Left renal pelvis (tissue), 4 donors: ENCODE measurements around the gene TEX14. TPM values are rescaled to one million over a fixed set of nuclear protein-coding genes. Genes with fewer than 3 reads are reported as not detected.
"Not testable (repeated sequence)": the region's sequence is repeated elsewhere in the genome, so short reads cannot be mapped to it uniquely, and the experiment has no call there.

Source experiments
- DNase-seq, 4 donors: peaks; one replicate each; pipeline ENCODE4 v3.0.0-alpha.2; 2013; ENCODE audit warnings: low read depth in 4 of 4, low spot score in 3 of 4
- polyA plus RNA-seq, 4 donors: library from polyadenylated mRNA; unstranded; fragments of 120-200 nt; gene quantifications; one replicate each; pipeline ENCODE4 v1.2.1, GENCODE V29; 2013; ENCODE audit not compliant: insufficient read length in 4 of 4

Gene TEX14
- polyA plus RNA-seq, 4 donors: 0.17 to 1.0 (median 0.49) TPM

DNA sequence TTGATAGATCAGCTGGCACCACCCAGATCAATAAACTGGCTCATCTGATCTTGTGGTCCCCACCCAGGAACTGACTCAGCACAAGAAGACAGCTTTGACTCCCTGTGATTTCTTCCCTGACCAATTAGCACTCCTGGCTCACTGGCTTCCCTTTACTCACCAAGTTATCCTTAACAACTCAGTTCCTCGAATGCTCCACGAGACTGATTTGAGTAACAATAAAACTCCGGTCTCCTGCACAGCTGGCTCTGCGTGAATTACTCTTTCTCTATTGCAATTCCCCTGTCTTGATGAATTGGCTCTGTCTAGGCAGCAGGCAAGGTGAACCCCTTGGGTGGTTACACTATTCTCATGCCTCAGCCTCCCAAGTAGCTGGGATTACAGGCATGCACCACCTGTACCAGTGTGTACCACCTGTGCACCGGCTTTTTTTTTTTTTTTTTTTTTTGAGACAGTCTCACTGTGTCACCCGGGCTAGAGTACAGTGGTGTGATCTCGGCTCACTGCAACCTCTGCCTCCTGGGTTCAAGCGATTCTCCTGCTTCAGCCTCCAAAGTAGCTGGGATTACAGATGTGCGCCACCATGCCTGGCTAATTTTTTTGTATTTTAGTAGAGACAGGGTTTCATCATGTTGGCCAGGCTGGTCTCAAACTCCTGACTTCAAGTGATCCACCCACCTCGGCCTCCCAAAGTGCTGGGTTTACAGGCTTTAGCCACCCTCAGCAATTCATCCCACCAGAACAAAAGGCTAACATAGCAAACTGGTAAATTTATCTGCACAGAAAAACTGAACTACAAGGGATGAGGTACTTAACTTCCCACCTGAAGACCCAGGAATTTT lies 33.7 kb downstream of the TEX14 start:
- not testable (repeated sequence) for DNase-seq

DNA sequence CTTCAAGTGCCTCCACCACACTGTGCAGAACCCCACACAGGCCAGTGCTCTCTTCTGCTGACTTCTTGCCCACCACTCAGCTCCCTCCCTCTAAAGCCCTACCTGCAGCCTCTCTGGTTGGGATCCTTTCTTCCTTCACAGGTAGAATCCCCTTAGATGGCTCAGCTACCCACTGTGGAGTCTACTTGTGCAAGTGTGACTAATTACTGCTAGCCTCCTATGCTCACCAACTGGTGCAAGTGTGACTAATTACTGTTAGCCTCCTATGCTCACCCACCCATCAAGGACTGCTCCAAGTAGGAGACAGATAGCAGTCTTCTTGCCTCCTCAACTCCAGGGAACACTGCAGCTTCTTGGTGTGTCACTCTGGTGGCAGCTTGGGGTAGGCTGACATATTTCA lies 43.6 kb downstream of the TEX14 start:
- DNase-seq: no peak

DNA sequence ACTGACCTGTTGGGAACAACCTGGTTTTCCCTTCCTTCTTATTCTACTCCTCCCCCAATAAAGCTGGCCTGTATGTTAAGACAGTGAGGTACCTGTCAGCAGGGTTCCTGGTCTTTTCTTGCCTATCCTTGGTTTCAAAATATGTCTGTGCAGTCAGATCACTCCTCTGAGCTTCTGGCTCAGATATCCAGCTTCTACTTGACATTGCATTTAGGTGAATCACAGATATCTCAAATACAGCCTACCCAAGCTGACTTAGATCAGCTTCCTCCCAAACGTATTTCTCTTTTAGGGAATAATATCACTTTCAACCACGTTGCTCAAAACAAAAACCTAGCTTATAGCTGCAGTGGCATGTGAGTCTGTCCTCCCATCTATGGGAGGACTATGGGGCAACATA lies 48.7 kb downstream of the TEX14 start:
- no peak for DNase-seq

DNA sequence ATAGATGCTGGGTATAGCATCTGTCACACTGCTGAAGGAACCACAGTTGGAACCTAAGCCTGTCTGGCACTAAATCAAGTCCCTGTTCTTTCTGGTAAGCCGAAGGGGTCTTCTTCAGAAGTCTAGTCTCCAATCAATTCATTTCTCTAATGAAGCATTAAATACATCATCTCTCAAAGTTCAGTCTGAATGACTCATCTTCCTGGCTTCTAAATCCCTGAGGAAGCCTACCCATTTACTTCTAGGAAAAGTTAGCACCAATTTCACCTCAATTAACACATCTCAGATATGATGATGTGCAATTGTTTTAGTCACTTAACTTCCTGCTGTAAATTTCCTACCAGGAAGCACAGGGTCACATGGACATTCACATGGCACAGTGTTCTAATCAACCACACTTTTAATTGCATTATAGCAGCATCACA lies 49.9 kb downstream of the TEX14 start:
- DNase-seq: no peak

DNA sequence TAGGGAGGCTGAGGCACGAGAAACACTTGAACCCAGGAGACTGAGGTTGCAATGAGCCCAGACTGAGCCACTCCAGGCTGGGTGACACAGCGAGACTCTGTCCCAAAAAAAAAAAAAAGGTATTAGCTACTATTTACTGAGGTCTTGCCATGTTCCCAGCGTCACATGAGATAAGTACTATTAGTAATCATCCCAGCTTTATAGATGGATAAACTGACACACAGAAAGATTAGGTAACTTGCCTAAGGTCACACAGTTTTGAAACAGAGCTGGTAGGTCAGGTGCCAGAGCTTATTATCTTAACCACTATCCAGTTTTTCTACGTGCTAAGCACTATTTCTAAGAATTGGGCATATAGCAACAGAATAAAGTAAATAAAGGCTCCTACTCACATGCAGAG lies 51.6 kb downstream of the TEX14 start:
- no peak for DNase-seq

DNA sequence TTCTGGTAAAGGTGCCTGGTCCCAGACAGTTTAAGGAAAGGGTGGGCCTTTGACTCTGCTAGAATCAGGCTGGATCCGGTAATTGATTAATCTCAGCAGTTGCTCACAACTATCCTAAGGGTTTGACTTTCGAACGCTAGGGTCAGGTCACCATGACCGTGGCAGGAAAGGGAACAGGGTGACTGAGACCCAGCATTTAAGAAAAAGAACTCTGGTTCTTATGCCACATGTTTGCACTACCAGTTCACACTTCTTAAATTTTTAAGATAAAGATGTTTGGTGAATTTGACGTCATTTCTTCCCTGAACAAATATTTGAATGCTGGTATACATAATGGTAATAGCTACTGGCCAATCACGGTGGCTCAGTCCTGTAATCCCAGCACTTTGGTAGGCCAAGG lies 52.2 kb downstream of the TEX14 start:
- no peak for DNase-seq

DNA sequence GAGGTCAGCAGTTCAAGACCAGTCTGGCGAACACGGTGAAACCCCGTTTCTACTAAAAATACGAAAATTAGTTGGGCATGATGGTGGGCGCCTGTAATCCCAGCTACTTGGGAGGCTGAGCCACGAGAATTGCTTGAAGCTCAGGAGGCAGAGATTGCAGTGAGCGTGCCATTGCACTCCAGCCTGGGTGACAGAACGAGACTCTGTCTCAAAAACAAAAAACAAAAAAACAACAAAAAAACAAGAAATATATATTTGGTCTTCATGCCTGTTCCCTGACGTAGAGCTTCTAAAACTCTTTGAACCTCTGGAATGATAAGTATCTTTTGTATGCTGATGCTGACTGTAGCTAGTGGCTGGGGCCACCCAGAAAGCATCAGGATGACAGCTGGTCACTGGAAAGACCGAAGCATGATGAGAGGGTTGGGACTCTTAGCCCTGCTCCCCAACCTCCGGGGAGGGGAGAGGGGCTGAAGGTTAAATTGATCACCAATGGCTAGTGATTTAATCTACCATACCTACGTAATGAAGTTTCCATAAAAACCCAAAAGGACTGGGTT lies 54.8 kb downstream of the TEX14 start:
- no peak for DNase-seq

DNA sequence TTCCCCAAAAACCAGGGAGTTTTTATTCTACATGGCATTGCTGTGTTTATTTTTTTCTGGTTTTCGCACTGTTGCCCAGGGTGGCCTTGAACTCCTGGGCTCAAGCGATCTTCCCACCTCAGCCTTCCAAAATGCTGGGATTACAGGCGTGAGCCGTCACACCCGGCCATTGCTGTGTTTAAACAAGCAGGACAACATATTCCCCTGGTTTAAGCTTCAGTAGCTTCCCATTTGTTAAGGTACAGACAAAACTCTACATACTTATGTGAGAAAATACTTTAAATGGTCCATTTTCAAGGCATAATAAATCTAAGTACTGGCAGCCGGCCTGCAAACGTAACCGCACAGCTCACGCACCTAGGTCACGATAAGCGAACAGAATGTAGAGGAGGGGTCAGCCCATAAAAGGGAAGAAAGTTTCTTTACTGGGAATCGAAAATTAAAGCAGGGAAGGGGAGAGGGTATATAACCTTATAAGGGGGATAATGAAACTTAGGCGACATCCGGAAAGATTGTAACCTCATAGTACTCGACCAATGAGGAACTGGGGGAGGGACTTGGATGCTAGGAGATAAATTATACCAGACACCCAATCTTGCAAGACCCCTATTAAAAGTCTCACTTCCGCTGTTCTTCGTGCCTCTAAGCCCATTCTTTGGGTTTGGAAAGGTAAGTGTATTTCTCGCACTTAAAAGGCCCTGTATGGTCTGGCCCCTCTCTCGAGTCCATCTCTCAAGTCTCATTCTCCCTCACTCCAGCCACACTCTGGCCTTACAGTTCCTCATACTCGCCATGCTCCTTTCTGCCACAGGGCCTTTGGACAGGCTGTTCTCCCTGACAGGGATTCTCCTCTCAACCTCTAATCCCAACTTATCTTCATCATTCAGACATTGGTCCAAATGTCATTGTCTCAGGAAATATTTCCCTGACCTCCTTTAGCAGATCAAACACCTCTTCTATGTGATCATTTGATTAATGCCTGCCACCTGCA lies 59.2 kb downstream of the TEX14 start:
- DNase-seq: peak in 3 of 4 donors; percentile 8 to 14 (median 12)

DNA sequence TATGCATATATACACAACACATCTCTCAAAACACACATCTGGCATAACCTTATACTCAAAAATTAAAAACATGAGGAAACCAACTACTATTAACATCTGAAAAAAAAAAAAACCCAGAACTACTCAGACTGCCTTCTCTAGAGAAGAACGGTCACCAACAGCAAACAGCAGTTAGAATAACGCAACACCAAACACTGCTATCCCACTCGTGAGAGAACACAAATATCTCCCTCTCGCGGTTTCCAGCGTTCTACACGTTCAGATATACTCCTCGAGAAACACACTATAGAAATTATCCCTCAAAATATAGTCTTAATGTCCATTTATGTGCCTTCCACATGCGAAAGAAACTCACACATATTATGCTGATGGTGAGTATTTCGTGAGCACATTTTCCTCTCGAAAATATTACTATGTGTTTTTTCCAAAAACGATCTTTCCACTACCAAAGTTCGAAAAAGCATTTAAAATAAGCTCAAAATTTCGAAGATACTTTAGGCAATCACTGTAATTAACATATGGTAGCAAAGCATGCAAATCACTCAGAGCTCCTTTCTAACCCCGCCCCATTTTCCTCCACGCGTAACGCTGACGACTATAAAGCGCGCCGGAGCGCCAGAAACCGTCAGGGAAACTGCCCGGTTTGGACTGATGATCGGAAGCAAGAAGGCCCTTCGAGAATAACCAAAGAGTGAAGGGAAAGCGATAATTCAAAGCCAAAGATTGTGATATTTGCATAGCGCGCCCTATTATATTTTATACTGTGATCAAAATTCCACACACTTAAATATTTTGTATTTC lies 60.1 kb downstream of the TEX14 start:
- DNase-seq: peak; percentile 92 to 97 (median 94)

DNA sequence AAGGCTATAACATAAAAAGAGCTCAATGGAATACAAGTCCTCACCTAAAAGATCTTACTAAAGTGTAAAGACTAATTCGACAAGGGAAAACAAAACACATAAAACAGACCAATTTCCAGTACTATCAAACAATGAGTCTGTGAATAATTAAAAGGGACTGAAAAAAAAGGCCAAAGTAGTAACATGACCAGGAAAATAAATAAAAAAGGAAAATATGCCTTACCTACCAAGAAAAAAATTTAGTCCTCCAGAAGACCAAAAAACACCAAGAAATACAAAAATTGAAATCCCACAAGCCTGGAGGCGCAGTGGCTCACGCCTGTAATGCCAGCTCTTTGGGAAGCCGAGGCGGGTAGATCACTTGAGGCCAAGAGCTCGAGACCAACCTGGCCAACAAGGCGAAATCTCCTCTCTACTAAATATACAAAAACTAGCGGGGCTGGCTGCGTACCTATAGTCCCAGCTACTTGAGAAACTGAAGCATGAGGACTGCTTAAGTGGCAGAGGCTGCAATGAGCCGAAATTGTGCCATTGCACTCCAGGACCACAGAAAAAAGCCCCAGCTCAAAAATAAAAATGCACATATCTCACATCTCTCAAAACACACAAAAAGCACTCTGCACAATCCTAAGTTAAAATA lies 60.8 kb downstream of the TEX14 start:
- peak in 1 of 4 donors; percentile 2 for DNase-seq

DNA sequence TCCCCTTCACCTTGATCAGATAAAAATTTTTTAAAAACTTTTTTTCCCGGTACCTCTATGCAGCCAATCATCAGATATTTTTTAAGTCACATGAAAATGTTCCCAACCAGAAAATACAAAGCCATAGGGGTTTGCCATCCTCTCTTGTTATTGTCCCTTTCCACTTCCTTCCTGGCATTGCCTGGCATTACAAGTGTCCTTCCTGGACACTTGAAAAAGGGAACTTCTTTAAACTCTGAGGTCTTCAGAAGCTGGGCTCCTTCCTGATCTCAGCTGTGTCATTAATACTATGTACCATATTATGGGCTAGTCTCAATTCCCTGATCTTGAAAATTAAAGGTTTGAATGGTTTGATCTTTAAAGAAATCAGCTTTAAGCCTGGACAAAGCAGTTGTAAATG lies 64.9 kb downstream of the TEX14 start:
- DNase-seq: no peak

DNA sequence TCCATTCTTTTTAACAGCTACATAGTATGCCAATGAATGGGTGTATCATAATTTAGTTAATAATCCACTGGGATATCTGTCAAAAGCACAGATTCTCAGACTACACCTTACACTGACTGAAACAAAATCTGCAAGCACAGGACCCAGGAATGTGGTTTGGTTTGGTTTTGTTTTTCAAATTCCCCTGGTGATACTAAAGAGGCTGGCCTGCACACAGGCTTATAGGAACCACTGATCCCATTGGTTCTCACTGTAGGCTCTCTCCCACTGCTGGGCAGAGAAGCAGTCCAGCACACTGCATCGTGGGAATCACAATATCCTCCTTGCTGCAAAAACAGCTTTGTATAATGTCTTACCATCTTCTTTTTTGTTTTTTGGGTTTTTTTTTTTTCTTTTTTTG lies 67.1 kb downstream of the TEX14 start:
- DNase-seq: no peak

DNA sequence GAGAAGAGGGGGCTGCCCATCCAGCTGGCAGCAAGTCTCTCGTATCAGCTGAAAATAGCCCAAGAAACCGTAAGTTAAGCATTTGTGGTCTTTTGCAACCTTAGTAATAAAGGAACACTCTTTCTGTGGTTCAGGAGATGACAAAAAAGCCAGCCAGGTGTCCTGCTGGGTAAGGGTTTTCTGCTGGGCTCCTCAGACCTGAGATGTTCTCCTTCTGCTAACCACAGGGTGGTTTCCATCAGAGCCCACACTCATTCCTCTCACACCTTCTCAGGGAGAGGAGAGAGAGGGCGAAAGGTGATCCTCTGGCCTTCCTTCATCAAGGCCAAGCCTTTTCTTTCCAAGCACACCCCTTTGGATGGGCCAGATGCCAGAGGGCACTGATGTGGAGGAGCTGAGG lies 70.7 kb downstream of the TEX14 start:
- no peak for DNase-seq

DNA sequence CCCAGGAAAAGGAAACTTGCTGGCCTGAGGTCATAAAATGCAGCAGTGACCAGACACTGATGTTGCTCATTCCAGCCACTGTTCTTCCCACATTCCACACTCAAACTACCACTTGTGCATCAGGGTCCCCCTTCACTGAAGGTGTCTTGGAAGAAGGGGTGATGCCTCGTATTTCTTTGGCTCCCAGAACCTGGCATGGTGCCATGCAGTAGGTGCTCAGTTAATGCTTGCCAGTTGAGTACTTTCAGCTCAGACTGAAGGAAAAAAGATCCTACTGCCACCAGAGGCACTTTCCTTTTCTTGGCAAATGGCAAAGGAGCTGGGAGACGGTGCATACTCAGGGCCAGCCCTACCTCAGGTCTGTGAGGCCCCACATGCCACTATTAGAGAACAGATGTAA lies 73.5 kb downstream of the TEX14 start:
- DNase-seq: no peak

DNA sequence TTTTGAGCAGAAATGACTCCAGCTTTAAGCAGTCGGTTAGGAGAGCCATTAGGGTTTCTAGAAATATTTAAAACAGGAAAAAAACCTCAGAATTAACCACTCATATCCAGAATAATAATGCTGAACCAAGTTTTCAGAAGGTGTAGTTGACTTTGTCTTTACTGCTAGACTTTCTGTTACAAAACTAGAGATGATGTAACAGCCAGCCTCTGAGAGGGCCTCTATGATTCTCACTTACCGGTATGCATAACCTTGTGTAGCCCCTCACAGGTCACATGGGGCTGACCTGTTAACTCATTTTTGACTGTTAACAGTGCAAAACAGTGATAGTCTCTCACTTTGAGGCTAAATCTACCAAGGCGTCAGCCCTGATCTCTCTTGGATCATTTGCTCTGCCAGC lies 74.3 kb downstream of the TEX14 start:
- no peak for DNase-seq

DNA sequence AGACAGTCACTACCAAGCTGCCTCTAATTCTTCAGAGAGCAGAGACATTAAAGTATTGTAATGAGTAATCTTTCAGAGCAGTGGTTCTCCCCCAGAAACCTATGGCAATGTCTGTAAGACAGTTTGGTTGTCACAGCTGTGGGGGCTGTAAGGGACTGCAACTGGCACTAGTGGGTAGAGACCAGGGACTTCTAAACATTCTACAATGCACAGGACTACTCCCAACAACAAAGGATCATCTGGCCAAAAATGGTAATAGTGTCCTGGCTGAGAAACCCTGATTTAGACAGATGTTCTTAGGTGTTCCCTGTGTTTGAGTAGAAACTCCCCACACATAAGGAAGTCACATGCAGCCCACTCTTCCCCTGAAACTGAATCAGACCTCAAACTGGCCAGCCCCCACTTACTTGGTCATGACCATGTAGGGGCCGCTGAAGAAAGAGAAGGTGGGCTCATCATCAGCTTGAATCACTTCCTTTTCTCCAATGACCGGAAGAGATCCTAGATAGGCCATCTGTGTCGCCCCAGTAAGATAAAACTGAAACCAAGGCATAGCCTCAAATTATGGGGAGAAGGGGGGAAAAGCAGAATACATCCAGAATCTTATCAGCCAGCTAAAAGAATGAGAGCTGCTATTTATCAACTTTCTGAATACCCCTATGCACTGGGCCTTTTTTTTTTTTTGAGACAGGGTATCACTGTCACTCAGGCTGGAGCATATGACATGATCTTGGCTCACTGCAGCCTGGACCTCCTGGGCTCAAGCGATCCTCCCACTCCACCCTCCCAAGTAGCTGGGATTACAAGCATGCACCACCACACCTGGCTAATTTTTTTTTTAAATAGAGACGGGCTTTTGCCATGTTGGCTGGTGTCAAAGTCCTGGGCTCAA lies 75.8 kb downstream of the TEX14 start:
- DNase-seq: no peak

DNA sequence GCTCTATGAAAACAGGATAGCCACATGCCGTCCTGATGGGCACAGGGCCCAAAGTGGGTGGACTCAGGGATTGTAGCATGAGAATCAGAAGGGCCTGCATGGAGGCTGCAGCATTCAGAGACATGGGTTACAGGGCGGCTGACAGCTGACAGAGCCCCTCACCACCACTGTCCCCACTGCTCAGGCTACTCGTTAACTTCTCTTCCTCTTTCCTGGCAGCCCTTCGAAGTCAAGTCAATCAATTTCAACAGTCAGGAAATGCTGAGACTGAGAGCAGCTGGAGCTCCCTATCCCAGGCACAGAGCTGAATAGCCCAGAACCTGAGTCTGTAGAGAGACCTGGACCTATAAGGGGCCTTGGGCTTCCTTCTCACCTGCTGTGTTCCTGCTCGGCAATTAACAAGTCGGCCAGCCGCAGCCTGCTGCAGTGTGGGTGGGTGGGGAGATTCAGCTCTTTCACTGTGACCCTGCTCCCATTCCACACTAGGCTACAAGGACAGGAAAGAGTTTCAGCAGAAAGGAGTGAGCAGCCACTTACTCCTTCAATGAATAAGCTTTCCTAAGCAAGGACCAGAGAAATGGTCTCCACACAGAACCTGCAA lies 76.9 kb downstream of the TEX14 start:
- no peak for DNase-seq

DNA sequence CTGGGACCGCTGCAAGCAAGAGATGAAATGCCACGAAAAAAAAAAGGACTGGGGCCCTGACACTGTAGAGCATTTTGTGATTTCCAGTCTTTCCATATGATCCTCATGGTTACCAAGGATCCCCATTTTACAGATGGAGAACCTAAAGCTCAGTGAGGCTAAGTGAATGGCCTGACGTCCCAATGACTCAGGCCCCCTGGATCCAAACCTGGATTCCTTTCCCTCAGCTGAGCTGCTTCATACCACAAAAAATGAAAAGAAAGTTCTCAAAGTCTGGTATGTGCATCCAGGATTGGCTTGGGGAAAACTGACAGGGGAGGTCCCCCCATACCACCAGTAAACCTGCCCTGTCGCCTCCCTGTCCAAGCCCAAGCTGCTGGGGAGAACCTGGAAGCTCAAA lies 80.5 kb downstream of the TEX14 start:
- no peak for DNase-seq

DNA sequence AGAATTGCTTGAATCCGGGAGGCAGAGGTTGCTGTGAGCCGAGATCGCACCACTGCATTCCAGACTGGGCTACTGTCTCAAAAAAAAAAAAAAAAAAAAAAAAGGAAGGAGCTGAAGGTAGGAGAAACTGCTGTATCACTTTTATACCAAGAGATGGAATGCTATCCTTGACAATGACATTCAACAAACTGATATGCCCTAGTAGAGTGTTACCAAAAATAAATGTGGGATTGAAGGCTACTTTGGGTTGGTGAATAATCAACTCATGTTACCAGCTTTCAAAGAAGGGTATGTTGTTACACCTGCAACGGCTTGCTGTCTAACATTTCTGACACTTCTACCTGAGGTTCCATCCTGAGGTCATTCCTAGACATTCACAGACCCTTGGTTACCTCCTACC lies 84.9 kb downstream of the TEX14 start:
- no peak for DNase-seq
